GM10266 (cell line): ENCODE data around the gene IL2RG.

Source experiments
- DNase-seq: peaks from one replicate; pipeline ENCODE4 v3.0.0; 2012; ENCODE audit errors: extremely low spot score
- CTCF ChIP-seq: IDR thresholded peaks from 2 replicates; pipeline ENCODE4 v1.5.1; 2012; ENCODE audit warnings: mild to moderate bottlenecking, low read depth; ENCODE audit not compliant: control insufficient read depth, insufficient read depth; ENCODE audit errors: missing control alignments

The IL2RG gene

DNA sequence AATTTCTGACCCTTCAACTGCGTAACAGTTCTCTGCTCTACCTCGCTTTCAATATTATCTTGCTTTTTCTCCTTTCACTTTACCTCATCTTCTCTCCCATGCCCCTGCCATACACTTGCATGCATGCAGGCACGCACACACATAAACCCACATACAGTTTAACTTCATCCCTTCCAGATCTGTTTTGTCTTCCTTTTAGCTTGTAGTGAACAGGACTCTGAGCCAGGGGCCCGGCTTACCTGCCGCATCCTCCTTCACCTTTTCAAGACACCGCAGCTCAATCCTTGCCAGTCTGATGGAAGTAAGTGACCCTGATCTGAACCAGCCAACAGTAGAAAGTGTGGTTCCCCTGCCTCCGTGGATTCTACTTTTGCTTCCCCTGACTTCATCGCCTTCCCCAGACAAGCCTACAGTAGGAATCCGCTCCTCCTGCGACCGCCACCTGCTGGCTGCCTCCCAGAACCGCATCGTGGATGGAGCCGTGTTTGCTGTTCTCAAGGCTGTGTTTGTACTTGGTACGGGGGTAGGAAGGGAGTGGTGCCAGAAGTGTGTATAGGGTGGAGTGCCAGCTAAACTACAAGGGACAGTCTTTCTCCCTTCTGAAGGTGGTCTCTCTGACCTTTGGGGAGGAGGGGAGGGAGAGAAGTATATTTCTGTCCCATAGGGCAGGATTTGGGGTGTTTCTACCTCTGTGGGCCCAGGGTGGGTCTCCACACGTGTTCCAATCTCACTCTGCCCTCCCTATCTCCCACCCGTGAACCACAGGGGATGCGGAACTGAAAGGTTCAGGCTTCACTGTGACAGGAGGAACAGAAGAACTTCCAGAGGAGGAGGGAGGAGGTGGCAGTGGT is 17.8 kb upstream of the IL2RG start:
- peak; percentile 56 for DNase-seq
- TF ChIP-seq CTCF = peak; percentile 77

- TF ChIP-seq CTCF = no peak
- no peak for DNase-seq
Measured at GRCh38 chrX:71128166-71128833, 16.9 kb upstream of the IL2RG start.

GRCh38 chrX:71118985-71119535 is 7.7 kb upstream of the IL2RG start:
- TF ChIP-seq CTCF = no peak
- no peak for DNase-seq

DNA sequence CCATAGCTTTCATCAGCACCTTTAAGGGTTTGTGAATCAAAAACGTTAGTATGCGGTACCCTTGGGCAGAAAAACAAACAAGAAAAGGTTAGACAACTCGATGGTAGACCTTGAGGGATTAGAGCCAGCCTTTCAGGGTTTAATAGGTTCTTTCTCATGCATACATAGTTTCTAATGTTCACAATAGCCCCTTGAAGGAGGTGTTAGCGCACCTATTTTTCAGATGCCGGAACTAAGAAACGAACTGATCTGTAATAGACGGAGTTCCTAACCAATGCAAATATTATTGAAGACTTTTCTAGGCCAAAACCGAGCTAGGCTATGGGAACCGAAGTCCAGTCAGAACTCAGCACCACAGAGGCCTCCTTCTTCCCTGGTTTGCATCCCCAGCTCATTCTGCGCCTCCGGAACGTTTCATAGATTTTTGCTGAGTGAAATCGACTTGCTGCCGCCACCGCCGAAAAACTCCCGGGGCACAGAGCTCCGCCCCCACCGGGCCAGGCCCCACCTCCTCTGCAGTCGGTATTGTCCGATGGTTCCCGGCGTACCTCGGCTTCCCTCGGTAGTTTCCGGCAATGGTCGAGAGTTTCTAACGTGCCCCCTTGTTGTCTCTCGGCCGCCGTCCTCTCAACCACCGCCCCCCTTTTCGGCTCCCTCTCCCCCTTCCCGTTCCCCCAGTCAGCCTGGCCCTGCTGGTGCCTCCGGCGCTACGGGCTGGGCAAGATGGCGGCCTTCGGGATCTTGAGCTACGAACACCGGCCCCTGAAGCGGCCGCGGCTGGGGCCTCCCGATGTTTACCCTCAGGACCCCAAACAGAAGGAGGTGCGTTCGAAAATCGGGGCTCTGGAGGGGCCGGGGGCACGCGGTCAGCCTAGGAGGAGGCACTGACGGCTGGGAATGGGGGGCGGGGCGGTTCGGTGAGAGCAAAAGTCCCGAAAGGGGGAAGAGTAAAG is 6.9 kb upstream of the IL2RG start, which contains the start of gene MED12:
Gene MED12, plus strand, starts transcription at position 565 of the 953 bp plus-strand sequence. Its CDS starts 159 bp downstream, at position 724.
- peak; percentile 75 for DNase-seq
- no peak for TF ChIP-seq CTCF

GRCh38 chrX:71117358-71117757 is 6.0 kb upstream of the IL2RG start:
- no peak for DNase-seq
- no peak for TF ChIP-seq CTCF

GRCh38 chrX:71111921-71112431 is 599 bp upstream of the IL2RG start:
- peak; percentile 5 for DNase-seq
- no peak for TF ChIP-seq CTCF
